CD4-positive, alpha-beta T cell (primary cell): ENCODE measurements around the gene ANKS3. TPM values are rescaled to one million over a fixed set of nuclear protein-coding genes. Genes with fewer than 3 reads are reported as not detected.
A peak's percentile ranks its signal among the peaks of the same experiment; 100 is the strongest.

Experiments
- ATAC-seq: fragments of 200-7000 bp; cut with Tn5 transposase; one replicate; pipeline ENCODE4 v1.10.0; 2022; ENCODE audit warnings: mild to moderate bottlenecking; ENCODE audit not compliant: poor library complexity
- CTCF ChIA-PET: fragments of 350-600 bp; sonication (Branson Sonifier 250); formaldehyde crosslinking; loops from one replicate; lab custom pipeline; 2021; ENCODE audit warnings: antibody characterized with exemption, inconsistent platforms; lab: Charles Lee
- POLR2A ChIA-PET: fragments of 350-600 bp; sonication (Branson Sonifier 250); formaldehyde crosslinking; loops from one replicate; lab custom pipeline; 2021; ENCODE audit warnings: antibody characterized with exemption, inconsistent platforms; lab: Charles Lee
- DNase-seq, 14 experiments: peaks; one replicate each; pipeline ENCODE4 v3.0.0-alpha.2; 2013 to 2020; ENCODE audit warnings: mixed read lengths in 2 of 14
- H3K27ac ChIP-seq, 2 donors: one replicate each; pipeline versions ENCODE4 v1.5.1 to v1.7.0; 2013; ENCODE audit warnings: low read length in 2 of 2, low read depth in 1 of 2, mild to moderate bottlenecking in 1 of 2
- H3K27me3 ChIP-seq, 2 experiments: 1 replicate in 1 of 2; 2 replicates in 1 of 2; pipeline versions ENCODE4 v1.6.1 to v1.7.0; 2013; ENCODE audit warnings: low read length in 2 of 2, control low read depth in 1 of 2, mild to moderate bottlenecking in 1 of 2, moderate library complexity in 1 of 2; ENCODE audit not compliant: insufficient read depth in 2 of 2, control insufficient read depth in 1 of 2
- H3K36me3 ChIP-seq: one replicate; pipeline ENCODE4 v1.6.1; 2013; ENCODE audit warnings: low read length, control low read depth; ENCODE audit not compliant: insufficient read depth
- H3K4me1 ChIP-seq: one replicate; pipeline ENCODE4 v1.6.1; 2013; ENCODE audit warnings: low read length, control low read depth; ENCODE audit not compliant: insufficient read depth
- H3K4me3 ChIP-seq: one replicate; pipeline ENCODE4 v1.5.1; 2013; ENCODE audit warnings: mild to moderate bottlenecking, low read length, moderate library complexity
- H3K9me3 ChIP-seq, 2 experiments: 1 replicate in 1 of 2; 2 replicates in 1 of 2; pipeline versions ENCODE4 v1.6.1 to v1.7.0; 2013; ENCODE audit warnings: low read length in 2 of 2, mild to moderate bottlenecking in 2 of 2, control low read depth in 1 of 2, moderate library complexity in 1 of 2; ENCODE audit not compliant: control insufficient read depth in 1 of 2, insufficient read depth in 1 of 2
- H3K27ac Mint-ChIP-seq: one replicate; pipeline ENCODE4 v1.8.0; 2020; ENCODE audit warnings: mixed read lengths
- H3K27me3 Mint-ChIP-seq: one replicate; pipeline ENCODE4 v1.8.0; 2021; ENCODE audit warnings: mixed read lengths
- H3K36me3 Mint-ChIP-seq: one replicate; pipeline ENCODE4 v1.8.0; 2021; ENCODE audit warnings: low read depth, mixed read lengths
- H3K4me1 Mint-ChIP-seq: one replicate; pipeline ENCODE4 v1.8.0; 2021; ENCODE audit warnings: low read depth, mixed read lengths
- H3K4me3 Mint-ChIP-seq: one replicate; pipeline ENCODE4 v1.8.0; 2020; ENCODE audit warnings: mild to moderate bottlenecking, mixed read lengths
- H3K9me3 Mint-ChIP-seq: one replicate; pipeline ENCODE4 v1.8.0; 2020; ENCODE audit warnings: mixed read lengths
- CTCF ChIP-seq: fragments of 200-600 bp; IDR thresholded peaks from one replicate; pipeline ENCODE4 v1.8.0; 2022; ENCODE audit warnings: antibody characterized with exemption, mild to moderate bottlenecking
- intact Hi-C, 2 experiments: fragments of 100-400 bp; cut with DNase I in 1 of 2; cut with micrococcal nuclease in 1 of 2; formaldehyde crosslinking; loops; one replicate each; pipeline versions ENCODE4 v1.15.1 to v1.9.0; 2023 to 2025; cut with DNase I, micrococcal nuclease
- total RNA-seq, 174 experiments: library from RNA in 2 of 174; stranded (reverse) in 2 of 174; gene quantifications; one replicate each; pipeline ENCODE4 v1.2.3 and lab custom pipeline; 2021 to 2026

The ANKS3 gene
- total RNA-seq, 2 experiments from 2014 or later: 13.5 TPM

GRCh38 chr16:4771646-4772045 lies 37.6 kb upstream of the ANKS3 start:
- ChIA-PET CTCF (no interaction called here), POLR2A (no interaction called here)
- Histone ChIP-seq H3K4me1 (peaks cover 23% of the 10 kb centered on the region), H3K27me3 (no peaks in the 10 kb centered on the region), H3K9me3 (no peaks in the 10 kb centered on the region), H3K27ac (no peak overlapping the region), H3K36me3 (no peaks in the 10 kb centered on the region), H3K4me3 (no peak overlapping the region)
- no peaks in the 10 kb centered on the region for H3K9me3 Mint-ChIP-seq
- intact Hi-C loops: no loop called here
- no peak for DNase-seq
- peaks cover 10% of the 10 kb centered on the region for H3K36me3 Mint-ChIP-seq
- no peak for ATAC-seq
- H3K27ac Mint-ChIP-seq: no peak overlapping the region
- no peak for TF ChIP-seq CTCF
- peaks cover 16% of the 10 kb centered on the region for H3K4me1 Mint-ChIP-seq
- H3K27me3 Mint-ChIP-seq: no peaks in the 10 kb centered on the region
- H3K4me3 Mint-ChIP-seq: no peak overlapping the region

GRCh38 chr16:4769306-4769638 lies 35.2 kb upstream of the ANKS3 start:
- Histone ChIP-seq H3K36me3 (peaks cover 4% of the 10 kb centered on the region), H3K4me3 (peak overlapping the region; percentile 80), H3K27ac (no peak overlapping the region), H3K4me1 (peaks cover 41% of the 10 kb centered on the region), H3K27me3 (no peaks in the 10 kb centered on the region), H3K9me3 (no peaks in the 10 kb centered on the region)
- Mint-ChIP-seq H3K4me3 (peak overlapping the region; percentile 96), H3K27me3 (no peaks in the 10 kb centered on the region), H3K27ac (peak overlapping the region; percentile 90), H3K4me1 (peaks cover 32% of the 10 kb centered on the region), H3K36me3 (peaks cover 24% of the 10 kb centered on the region), H3K9me3 (no peaks in the 10 kb centered on the region)
- no peak for ATAC-seq
- no peak for DNase-seq
- TF ChIP-seq CTCF: no peak
- ChIA-PET CTCF (interaction anchor here (1.9 kb wide), 1 partner anchor 34 kb away, joined by 5 read pairs; the partner anchor contains the start of gene ROGDI), POLR2A (interaction anchor here (1.0 to 3.5 kb wide), 7 partner anchors 33 to 153 kb away, joined by 3 to 61 read pairs (median 8); partner anchors contain the start of genes ANKS3, DNAAF8, NUDT16L1 and ROGDI)
- intact Hi-C loops: loop anchor here in 1 of 2 experiments (2.0 to 5.0 kb wide), 2 partner anchors 76 to 328 kb away; partner anchors contain the start of genes EEF2KMT and NUDT16L1

- peak overlapping the region; percentile 80 for H3K4me3 ChIP-seq
- Mint-ChIP-seq H3K4me1 (peaks cover 32% of the 10 kb centered on the region), H3K27me3 (no peaks in the 10 kb centered on the region), H3K36me3 (peaks cover 28% of the 10 kb centered on the region), H3K9me3 (no peaks in the 10 kb centered on the region), H3K4me3 (peak overlapping the region; percentile 96), H3K27ac (peak overlapping the region; percentile 90)
- peak overlapping the region in 1 of 2 donors; percentile 52 for H3K27ac ChIP-seq
- ChIA-PET CTCF (interaction anchor here (1.9 kb wide), 1 partner anchor 34 kb away, joined by 5 read pairs; the partner anchor contains the start of gene ROGDI), POLR2A (interaction anchor here (0.8 to 3.5 kb wide), 13 partner anchors 10 to 515 kb away, joined by 3 to 61 read pairs (median 4); partner anchors contain the start of genes ANKS3, CDIP1, DNAAF8 and NUDT16L1)
- H3K36me3 ChIP-seq: peaks cover 6% of the 10 kb centered on the region
- no peaks in the 10 kb centered on the region for H3K9me3 ChIP-seq
- intact Hi-C loops: loop anchor here (1.0 to 5.0 kb wide), 4 partner anchors 34 to 329 kb away; partner anchors contain the start of genes ROGDI (in 2 of the 2), EEF2KMT (in 1 of the 2), GLYR1 (in 1 of the 2) and NUDT16L1 (in 1 of the 2)
- peaks cover 41% of the 10 kb centered on the region for H3K4me1 ChIP-seq
- no peak for TF ChIP-seq CTCF
- ATAC-seq (peak; percentile 57), DNase-seq (peak; percentile 62 to 96 (median 80))
- H3K27me3 ChIP-seq: no peaks in the 10 kb centered on the region
Measured at GRCh38 chr16:4768549-4769305, 34.7 kb upstream of the ANKS3 start.
